Measurements from ENCODE around the gene OVAAL.

DNA sequence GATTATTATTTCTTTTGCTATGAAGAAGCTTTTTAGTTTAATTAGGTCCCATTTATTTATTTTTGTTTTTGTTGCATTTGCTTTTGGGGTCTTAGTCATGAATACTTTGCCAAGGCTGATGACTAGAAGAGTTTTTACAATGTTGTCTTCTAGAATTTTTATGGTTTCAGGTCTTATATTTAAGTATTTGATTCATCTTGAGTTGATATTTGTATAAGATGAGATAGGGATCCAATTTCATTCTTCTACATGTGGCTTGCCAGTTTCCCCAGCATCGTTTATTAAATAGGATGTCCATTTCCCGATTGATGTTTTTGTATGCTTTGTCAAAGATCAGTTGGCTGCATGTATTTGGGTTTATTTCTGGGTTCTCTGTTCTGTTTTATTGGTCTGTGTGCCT, 47.9 kb upstream of the OVAAL start:
- TF ChIP-seq POLR2A (IDR thresholded peaks at IDR 0.05; ENCODE audit: low read depth, low read length) = no peak
- no peak for TF ChIP-seq CTCF (conservative IDR thresholded peaks at IDR 0.05; ENCODE audit: low read depth, low read length)
- TF ChIP-seq MAFK (IDR thresholded peaks at IDR 0.05; ENCODE audit: low read depth, low read length) = no peak
- TF ChIP-seq RAD21 (IDR thresholded peaks at IDR 0.05; ENCODE audit: low read length) = no peak
- TF ChIP-seq FOS (IDR thresholded peaks at IDR 0.05; ENCODE audit: low read depth, low read length) = no peak

Measured in IMR-90 (cell line).